Measurements from ENCODE around the gene SLF2. TPM values are rescaled to one million over a fixed set of nuclear protein-coding genes. Genes with fewer than 3 reads are reported as not detected.

Gene SLF2
- total RNA-seq, 1 experiment from 2014 or later = 43.0 TPM

- CTCF ChIA-PET = interaction anchor here (1.5 to 2.7 kb wide), 3 partner anchors 9 to 49 kb away, joined by 3 to 10 read pairs (median 8); no protein-coding TSS in a partner anchor
- intact Hi-C loops (cut with micrococcal nuclease) = no loop called here
- TF ChIP-seq POLR2AphosphoS5 (IDR thresholded peaks at IDR 0.05; ENCODE audit: low read depth, low read length) (no peak), SRF (IDR thresholded peaks at IDR 0.05; ENCODE audit: low read depth) (no peak), JUND (IDR thresholded peaks at IDR 0.05) (no peak), TCF7L2 (IDR thresholded peaks at IDR 0.05; ENCODE audit: borderline replicate concordance, extremely low read depth, insufficient read depth, insufficient read length) (no peak), ATF3 (IDR thresholded peaks at IDR 0.05) (no peak), ELF1 (IDR thresholded peaks at IDR 0.05; ENCODE audit: borderline replicate concordance, low read depth) (no peak), EZH2 (IDR thresholded peaks at IDR 0.05) (no peak), YY1 (IDR thresholded peaks at IDR 0.05; ENCODE audit: extremely low read depth, insufficient replicate concordance, low read depth, low read length) (no peak), ZNF274 (IDR thresholded peaks at IDR 0.05; ENCODE audit: low read depth, low read length) (no peak), POLR2A (IDR thresholded peaks at IDR 0.05; ENCODE audit: borderline replicate concordance, extremely low read depth, insufficient read depth, insufficient read length) (no peak), CTCF (IDR thresholded peaks at IDR 0.05 in 2 of 3, conservative IDR thresholded peaks at IDR 0.05 in 1 of 3; ENCODE audit: borderline replicate concordance in 1 of 3, insufficient read depth in 1 of 3, low read depth in 2 of 3, low read length in 2 of 3) (no peak), EGR1 (IDR thresholded peaks at IDR 0.05; ENCODE audit: low read depth) (no peak), SIN3A (IDR thresholded peaks at IDR 0.05; ENCODE audit: low read depth) (no peak), CEBPB (IDR thresholded peaks at IDR 0.05; ENCODE audit: low read depth) (no peak), MAX (IDR thresholded peaks at IDR 0.05) (no peak), EZH2phosphoT487 (IDR thresholded peaks at IDR 0.05; ENCODE audit: borderline replicate concordance) (no peak), ZBTB33 (IDR thresholded peaks at IDR 0.05; ENCODE audit: extremely low read depth, insufficient replicate concordance, low read length) (no peak), ZFX (IDR thresholded peaks at IDR 0.05) (no peak), CBX3 (IDR thresholded peaks at IDR 0.05; ENCODE audit: low read depth) (no peak), FOSL1 (IDR thresholded peaks at IDR 0.05; ENCODE audit: low read depth) (no peak)
Measured at GRCh38 chr10:100966887-100967286, 54.1 kb downstream of the SLF2 start.

More at GRCh38 chr10:100966887-100967286, 54.1 kb downstream of the SLF2 start:
- no peaks in the 10 kb centered on the region for H3K9me2 ChIP-seq (ENCODE audit: insufficient read depth)
- no peak overlapping the region for H3K27ac ChIP-seq (ENCODE audit: low read depth, low read length)
- no peak overlapping the region for H3K4me3 ChIP-seq (replicated peaks in 1 of 2; ENCODE audit: low read depth in 1 of 2, low read length in 2 of 2)
- no peaks in the 10 kb centered on the region for H3K27me3 ChIP-seq (ENCODE audit: insufficient read depth, low read length)
- ATAC-seq = no peak
- no peaks in the 10 kb centered on the region for H3K79me2 ChIP-seq (ENCODE audit: insufficient read depth, low read length)
- peaks cover 7 to 31% of the 10 kb centered on the region in 2 experiments; a peak in 3 of 4 replicates for H3K4me1 ChIP-seq (ENCODE audit: control insufficient read depth in 1 of 2, insufficient read depth in 2 of 2, low read length in 2 of 2)
- no peak overlapping the region for H3K4me2 ChIP-seq (ENCODE audit: low read length)
- DNase-seq (ENCODE audit: low read depth, low spot score) = no peak
- RAD21 ChIA-PET (ENCODE audit: low non-redundant PET in 1 of 2, low total read pairs in 2 of 2, uncharacterized antibody in 2 of 2, unreplicated experiment in 2 of 2) = no interaction called here
- no peak overlapping the region for H3K9ac ChIP-seq (ENCODE audit: low read length)
- no TSS peak for BruUV-seq (replicated peaks)
- no peaks in the 10 kb centered on the region for H4K20me1 ChIP-seq (ENCODE audit: insufficient read depth)
- no peaks in the 10 kb centered on the region for H3K9me3 ChIP-seq (ENCODE audit: control insufficient read depth in 1 of 2, insufficient read depth in 1 of 2, low read depth in 1 of 2, low read length in 2 of 2)
- H3K36me3 ChIP-seq (ENCODE audit: control insufficient read depth in 1 of 2, insufficient read depth in 2 of 2, low read length in 2 of 2) = peaks cover 3 to 23% of the 10 kb centered on the region in 2 experiments; a peak in 3 of 4 replicates
- POLR2A ChIA-PET = interaction anchor here (0.7 kb wide), 1 partner anchor 31 kb away, joined by 3 read pairs; no protein-coding TSS in a partner anchor
- H2AFZ ChIP-seq (ENCODE audit: low read depth, low read length, poor library complexity, severe bottlenecking) = no peak overlapping the region

Data from HCT116 (cell line).